Erythroblast (primary cell): ENCODE data around the gene PLCH1.

Source experiments
- DNase-seq, 2 experiments: peaks; one replicate each; lab custom pipeline; 2025; lab: John Stamatoyannopoulos, UW
- GATA1 ChIP-seq: IDR thresholded peaks from 2 replicates; pipeline ENCODE4 v1.6.1; 2011; ENCODE audit warnings: low read depth, mild to moderate bottlenecking, control low read depth, low read length, moderate library complexity
- POLR2A ChIP-seq: IDR thresholded peaks from 2 replicates; pipeline ENCODE4 v1.6.1; 2011; ENCODE audit warnings: mild to moderate bottlenecking, low read length

Gene PLCH1

DNA sequence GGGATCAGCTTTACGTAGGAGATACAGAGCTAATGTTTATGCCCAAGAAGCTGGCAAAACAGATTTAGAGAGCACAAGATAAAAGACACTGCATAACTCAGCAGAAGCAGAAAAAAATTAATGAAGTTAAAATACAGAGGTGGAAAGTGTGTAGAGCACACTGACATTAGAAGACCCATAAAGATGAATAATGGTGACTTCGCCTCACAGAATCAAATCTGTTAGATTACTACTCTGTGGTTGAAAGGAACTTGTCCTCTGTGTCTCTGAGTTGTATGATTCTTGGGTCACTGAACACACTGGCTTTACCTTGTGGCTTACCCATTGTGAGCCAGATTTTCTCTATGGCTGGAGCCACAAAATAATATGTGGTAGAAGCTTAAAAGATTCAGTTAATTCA lies 224.4 kb downstream of the PLCH1 start:
- TF ChIP-seq GATA1 (no peak), POLR2A (no peak)
- no peak for DNase-seq

DNA sequence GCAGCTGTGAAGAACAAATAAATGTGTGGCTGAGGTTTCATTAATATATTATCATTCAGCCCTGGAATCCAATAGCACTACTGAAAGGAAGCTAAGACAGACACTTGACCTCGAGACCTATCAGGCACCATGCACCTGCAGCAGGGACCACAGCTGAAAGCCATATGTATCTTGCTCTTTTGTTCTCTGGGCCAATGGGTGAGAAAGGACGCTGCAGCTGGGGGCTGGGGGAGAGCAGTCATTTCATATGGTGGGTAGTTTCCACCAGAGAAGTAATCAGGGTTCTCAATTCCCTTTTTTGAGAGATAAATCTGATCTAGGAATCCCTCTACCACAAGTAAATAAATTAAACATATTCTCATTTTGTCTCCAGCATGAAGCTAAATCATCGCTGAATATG lies 225.8 kb downstream of the PLCH1 start:
- DNase-seq = no peak
- TF ChIP-seq GATA1 = no peak
- TF ChIP-seq POLR2A = no peak

DNA sequence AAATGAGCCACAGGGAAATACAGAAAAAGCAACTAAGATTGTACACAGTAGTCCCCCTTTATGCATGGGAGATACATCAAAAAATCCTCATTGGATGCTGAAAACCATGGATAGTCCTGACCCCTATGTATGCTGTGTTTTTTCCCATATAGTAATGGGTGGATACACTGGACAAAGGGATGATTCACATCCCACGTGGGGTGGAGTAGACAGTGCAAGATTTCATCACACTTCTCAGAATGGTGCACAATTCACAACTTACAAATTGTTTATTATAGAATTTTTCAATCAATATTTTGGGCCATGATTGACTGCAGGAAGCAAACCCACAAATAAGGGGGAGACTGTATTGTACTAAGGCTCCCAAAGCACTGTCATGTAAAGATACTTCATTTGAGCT lies 227.0 kb downstream of the PLCH1 start:
- no peak for TF ChIP-seq GATA1
- no peak for DNase-seq

DNA sequence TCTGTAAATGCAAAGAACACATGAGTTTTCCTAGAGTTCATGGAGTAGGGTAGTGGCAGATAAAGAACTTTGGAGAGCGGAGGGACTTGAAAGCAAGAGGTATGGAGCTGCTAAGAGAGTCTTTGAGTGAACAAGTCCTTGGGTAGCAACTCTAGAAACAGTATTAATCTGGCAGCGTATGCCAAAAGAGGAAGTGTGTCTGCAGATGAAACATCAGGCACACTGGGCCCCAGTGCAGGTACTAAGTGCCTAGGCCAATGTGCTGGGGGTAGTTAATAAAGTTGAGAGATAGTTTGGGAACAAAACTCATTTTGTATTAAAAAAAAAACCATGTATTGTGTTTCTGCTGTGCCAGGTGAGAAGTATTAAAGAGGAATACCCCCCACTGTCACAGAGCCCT lies 228.4 kb downstream of the PLCH1 start:
- TF ChIP-seq GATA1 = no peak

DNA sequence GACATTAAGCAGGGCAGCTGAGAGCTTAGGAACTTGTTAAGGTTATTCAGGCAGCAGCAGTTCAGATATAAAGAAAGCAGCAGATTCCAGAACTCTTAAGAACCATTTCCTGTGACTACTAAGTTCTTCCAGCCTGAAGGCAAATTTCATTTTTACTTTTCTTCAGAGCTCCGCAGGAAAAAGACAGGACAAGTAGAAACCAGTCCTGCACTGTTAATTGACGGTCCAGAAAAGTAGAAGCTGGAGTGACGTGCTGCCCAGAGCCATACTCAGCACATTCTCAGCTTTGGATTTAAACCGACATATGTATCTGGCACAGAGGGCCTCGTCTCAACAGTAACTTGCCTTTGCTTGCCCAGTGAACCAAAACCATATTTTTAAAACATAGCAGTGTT lies 232.0 kb downstream of the PLCH1 start:
- no peak for TF ChIP-seq POLR2A
- DNase-seq = no peak

More for the DNA sequence above, 228.4 kb downstream of the PLCH1 start:
- DNase-seq = no peak

DNA sequence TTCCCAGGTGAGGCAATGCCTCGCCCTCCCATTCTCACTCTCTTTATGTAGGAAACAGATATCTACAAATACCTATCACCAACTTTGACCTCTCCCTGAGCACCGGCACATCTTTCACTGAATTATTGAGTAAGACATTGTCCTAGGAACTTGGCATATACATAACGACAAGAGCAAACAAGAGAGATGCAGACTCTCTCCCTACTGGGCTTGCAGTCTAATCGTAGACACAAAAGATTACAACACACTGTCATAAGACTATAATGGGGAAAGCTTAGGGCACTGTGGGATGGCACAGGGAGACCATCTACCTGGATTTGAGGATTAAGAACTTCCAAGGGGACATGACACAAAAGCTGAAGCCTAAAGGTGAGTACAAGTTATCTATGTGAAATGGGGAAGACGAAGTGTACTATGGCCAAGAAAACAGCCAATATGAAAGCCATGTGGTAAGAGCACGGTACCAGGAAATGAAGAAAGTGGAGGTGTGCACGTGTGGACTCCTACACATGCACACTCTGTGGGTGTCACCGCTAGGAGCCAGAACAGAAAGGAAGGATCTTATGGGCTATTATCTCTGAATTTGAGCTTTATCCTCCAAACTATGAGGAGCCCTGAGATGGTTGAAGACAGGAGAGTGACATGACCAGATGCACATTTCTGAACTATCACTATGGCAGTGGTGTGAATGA lies 232.6 kb downstream of the PLCH1 start:
- no peak for TF ChIP-seq GATA1
- TF ChIP-seq POLR2A = no peak
- no peak for DNase-seq

DNA sequence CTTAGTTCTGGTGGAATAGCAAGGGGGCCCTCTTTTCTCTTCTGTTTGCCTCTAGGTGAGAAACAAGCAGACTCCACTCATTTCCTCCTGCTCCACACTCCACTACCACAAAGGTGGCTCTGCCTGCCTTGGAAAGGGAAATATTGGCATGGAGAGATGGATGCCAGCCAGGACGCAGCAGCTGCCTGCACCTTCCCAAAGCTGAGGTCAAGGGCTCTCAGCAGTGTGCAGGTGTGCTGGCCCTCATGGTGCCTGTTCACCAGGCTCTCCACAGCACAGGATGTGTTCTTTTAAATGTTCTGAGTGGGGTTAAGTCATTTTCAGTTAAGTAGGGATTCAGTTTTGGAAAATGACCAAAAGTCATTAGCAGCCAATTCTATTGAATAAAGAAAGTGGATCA lies 240.2 kb downstream of the PLCH1 start:
- TF ChIP-seq POLR2A = no peak
- TF ChIP-seq GATA1 = no peak
- DNase-seq = no peak

DNA sequence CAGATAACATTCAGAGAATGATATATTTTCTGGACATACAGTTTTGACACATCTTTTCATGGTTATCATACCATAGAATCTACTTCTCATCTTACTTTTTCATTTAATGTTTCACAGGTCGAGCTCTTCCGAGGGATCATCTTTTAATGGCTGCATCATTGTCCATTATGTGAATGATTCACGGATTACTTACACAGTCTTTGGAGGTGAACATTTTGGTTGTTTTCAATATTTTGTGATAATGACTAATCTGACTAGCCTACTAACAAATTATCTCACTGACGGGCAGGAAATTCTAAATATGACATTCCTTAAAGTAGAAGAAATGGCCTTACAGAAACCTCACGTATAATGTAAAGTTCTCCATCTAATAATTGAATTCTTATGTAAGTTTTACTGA lies 242.2 kb downstream of the PLCH1 start:
- TF ChIP-seq POLR2A (no peak), GATA1 (no peak)
- no peak for DNase-seq

DNA sequence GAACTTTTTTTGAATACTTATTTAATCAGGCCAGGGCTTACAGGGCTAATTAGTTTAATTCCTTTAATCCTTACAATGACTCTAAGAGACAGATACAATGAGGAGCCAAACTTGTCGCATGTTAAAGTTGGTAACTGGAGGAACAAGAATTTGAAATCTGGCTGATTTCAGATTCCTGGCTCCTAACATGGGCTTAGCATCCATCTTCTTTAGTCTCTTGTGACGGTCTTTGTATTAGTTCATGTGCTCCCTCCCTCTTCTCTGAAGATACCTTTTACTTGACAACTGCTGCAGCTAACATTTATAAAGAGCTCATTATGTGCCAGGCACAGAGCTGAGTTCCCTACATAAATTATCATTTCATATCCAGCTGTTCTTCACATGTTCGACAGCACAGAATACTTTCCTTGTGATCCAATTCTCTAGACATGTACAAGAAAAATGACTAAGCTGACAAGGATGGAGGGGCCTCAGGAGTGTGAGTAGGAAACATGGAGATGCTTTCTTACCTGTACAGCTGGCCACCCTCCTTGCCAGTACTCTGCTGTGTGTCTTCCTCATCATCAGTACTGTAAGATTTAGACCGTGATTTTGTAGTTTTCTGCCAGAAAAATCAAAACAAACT lies 244.6 kb downstream of the PLCH1 start:
- DNase-seq = no peak
- TF ChIP-seq GATA1 (no peak), POLR2A (no peak)

DNA sequence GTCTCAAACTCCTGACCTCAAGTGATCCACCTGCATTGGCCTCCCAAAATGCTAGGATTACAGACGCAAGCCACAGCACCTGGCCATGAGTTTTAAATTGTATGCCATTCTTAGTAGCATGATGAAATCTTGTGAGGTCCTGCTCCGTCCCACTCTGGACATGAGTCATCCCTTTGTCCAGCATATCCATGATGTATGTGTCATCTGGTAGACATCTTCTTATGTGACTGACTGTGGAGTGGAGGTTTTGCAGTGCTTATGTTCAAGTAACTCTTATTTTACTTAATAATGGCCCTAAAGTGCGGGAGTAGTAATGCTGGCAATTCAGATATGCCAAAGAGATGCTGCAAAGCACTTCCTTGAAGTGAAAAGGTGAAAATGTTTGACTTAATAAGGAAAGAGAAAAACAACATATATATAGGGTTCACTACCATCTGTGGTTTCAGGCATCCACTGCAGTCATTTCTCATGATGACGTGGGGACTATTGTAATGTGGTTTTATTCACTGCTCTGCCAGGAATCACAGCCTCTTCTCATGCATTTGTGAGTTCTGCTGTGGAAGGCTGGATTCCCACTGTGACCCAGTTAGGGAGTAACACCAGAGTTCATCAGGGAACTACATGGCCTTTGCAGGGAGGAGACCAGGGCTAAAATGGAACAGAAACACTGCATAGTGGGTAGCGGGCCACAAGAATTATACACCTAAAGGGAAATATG lies 246.8 kb downstream of the PLCH1 start:
- no peak for DNase-seq
- no peak for TF ChIP-seq GATA1
- no peak for TF ChIP-seq POLR2A

DNA sequence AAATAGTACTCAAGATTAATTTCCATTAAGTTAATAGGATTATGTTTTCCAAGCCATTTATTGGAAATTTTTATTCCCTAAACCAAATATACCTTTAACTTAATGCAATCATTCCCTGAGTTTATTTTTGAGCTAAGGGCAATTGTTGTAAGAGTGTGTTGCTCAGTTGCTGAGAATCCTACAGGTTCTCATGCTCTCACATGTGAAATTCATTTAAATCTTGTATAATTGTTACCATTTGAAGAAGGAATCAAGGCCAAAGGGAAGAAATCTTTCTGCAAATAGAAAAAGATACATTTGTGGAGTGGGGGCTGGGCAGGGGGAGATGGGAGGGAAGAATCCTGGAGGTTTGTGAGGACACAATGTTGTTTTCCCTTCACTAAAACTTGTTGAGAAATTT lies 248.7 kb downstream of the PLCH1 start:
- no peak for DNase-seq
- TF ChIP-seq GATA1 = no peak
- TF ChIP-seq POLR2A = no peak

DNA sequence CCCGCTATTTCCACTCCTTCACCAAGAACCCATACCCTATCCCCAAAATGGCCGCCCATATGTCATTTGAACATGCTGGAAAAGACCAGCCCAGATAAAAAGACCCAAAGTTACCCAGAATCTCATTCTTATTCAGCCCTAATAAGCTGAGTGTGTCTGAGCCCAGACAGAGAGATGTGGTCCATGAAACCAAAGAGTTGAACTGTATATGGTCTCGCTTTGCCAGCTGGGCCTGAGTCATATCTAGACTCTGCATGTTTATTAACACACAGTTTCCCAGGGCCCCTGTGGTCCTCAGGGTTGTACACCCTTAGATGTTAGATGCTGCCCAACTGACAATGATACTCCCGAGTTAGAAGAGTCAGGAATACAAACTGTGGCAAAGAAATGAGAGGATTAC lies 249.5 kb downstream of the PLCH1 start:
- TF ChIP-seq GATA1 (no peak), POLR2A (no peak)
- no peak for DNase-seq

DNA sequence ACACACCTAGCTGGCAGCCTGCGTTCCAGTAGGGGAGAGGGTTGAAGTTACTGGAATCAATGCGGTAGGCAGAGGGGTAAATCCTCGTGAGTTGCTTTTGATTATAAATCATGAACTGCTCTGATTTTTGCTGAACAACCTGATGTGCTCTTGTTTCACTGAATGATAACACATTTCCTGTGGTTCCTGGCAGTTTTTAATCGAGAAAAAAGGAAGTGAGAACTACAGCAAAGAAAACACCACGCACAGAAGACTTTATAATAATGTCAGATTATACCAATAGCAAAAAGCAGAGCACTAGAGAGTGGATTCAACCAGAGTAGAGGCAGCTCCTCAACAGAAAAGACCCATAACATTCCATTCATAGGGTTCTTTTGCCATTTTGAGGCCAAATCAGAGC lies 250.5 kb downstream of the PLCH1 start:
- no peak for TF ChIP-seq GATA1
- no peak for TF ChIP-seq POLR2A
- no peak for DNase-seq

DNA sequence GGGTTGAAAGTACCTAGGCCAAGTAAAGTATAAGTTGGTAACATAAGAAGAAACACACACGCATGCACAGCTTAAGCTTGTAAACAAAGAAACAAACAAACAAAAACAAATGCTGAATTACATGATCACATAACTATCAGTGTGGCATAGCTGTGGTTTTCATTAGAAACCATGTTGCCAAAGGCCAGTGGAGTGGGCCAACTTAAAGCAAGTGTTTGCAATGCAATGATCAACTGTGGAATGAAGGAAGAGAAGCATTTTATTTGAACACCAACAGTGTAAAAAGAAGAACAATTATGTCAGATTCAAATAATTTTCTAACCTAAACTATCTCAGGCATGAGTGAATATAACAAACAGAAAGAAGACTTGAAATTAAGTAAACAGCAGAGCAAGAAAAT lies 252.0 kb downstream of the PLCH1 start:
- DNase-seq = no peak
- TF ChIP-seq POLR2A (no peak), GATA1 (no peak)
